HCT116 (cell line): ENCODE data around the gene SLC25A48. TPM values are rescaled to one million over a fixed set of nuclear protein-coding genes. Genes with fewer than 3 reads are reported as not detected.

Experiments
- ATAC-seq: fragments of 200-7000 bp; cut with Tn5 transposase; 2 replicates; pipeline ENCODE4 v1.9.1; 2020; ENCODE audit warnings: mild to moderate bottlenecking, moderate library complexity
- BruUV-seq: library from RNA; stranded (reverse); fragments of 400-500 nt; replicated peaks from 2 replicates; lab custom pipeline; 2021; lab: Mats Ljungman, UMichigan
- CTCF ChIA-PET: fragments of 300-600 bp; sonication (Branson Sonifier 250); formaldehyde crosslinking; loops from one replicate; lab custom pipeline; 2021; ENCODE audit warnings: antibody characterized with exemption; lab: Charles Lee
- POLR2A ChIA-PET: fragments of 300-600, 350-600 bp; sonication (Branson Sonifier 250); formaldehyde crosslinking; loops from one replicate; lab custom pipeline; 2021; ENCODE audit warnings: antibody characterized with exemption; lab: Charles Lee
- RAD21 ChIA-PET, 2 experiments: fragments of 300-600 bp; sonication (Branson Sonifier 250); formaldehyde crosslinking; loops; one replicate each; lab custom pipeline; 2023; ENCODE audit warnings: low total read pairs in 2 of 2; ENCODE audit not compliant: uncharacterized antibody in 2 of 2, unreplicated experiment in 2 of 2, low non-redundant PET in 1 of 2; lab: Charles Lee
- DNase-seq: peaks from one replicate; pipeline ENCODE4 v3.0.0-alpha.2; 2010; ENCODE audit warnings: low read depth, low spot score
- H2AFZ ChIP-seq: fragments of 200-600 bp; shearing (Covaris generic), sonication (generic); 2 replicates; pipeline ENCODE4 v1.6.1; 2017; ENCODE audit warnings: low read depth, mixed run types, mixed read lengths, antibody characterized with exemption, low read length; ENCODE audit not compliant: poor library complexity, severe bottlenecking
- H3K27ac ChIP-seq: 2 replicates; pipeline ENCODE4 v1.5.1; 2012; ENCODE audit warnings: low read depth, low read length
- H3K27me3 ChIP-seq: fragments of 200-600 bp; sonication (generic); 2 replicates; pipeline ENCODE4 v1.6.1; 2016; ENCODE audit warnings: mixed run types, low read length, mixed read lengths; ENCODE audit not compliant: insufficient read depth
- H3K36me3 ChIP-seq, 2 experiments: fragments of 200-500 bp in 1 of 2; fragments of 200-600 bp in 1 of 2; sonication (Bioruptor generic) in 1 of 2; sonication (generic) in 1 of 2; 2 replicates each; pipeline versions ENCODE4 v1.5.1 to v1.6.1; 2014 to 2016; ENCODE audit warnings: low read length in 2 of 2, inconsistent platforms in 1 of 2, mixed read lengths in 1 of 2, mixed run types in 1 of 2; ENCODE audit not compliant: insufficient read depth in 2 of 2, control insufficient read depth in 1 of 2
- H3K4me1 ChIP-seq, 2 experiments: fragments of 200-600 bp in 1 of 2; sonication (generic) in 1 of 2; 2 replicates each; pipeline versions ENCODE4 v1.5.1 to v1.6.1; 2012 to 2017; ENCODE audit warnings: low read length in 2 of 2, inconsistent platforms in 1 of 2, mild to moderate bottlenecking in 1 of 2, mixed read lengths in 1 of 2, mixed run types in 1 of 2, moderate library complexity in 1 of 2; ENCODE audit not compliant: insufficient read depth in 2 of 2, control insufficient read depth in 1 of 2
- H3K4me2 ChIP-seq: fragments of 200-600 bp; sonication (generic); 2 replicates; pipeline ENCODE4 v1.6.1; 2017; ENCODE audit warnings: mixed run types, low read length, mixed read lengths
- H3K4me3 ChIP-seq, 2 experiments: fragments of 200-600 bp in 1 of 2; sonication (generic) in 1 of 2; replicated peaks in 1 of 2; 2 replicates each; pipeline ENCODE4 v1.5.1; 2011 to 2016; ENCODE audit warnings: low read length in 2 of 2, control low read depth in 1 of 2, low read depth in 1 of 2, mild to moderate bottlenecking in 1 of 2, mixed read lengths in 1 of 2, mixed run types in 1 of 2
- H3K79me2 ChIP-seq: fragments of 200-600 bp; sonication (generic); 2 replicates; pipeline ENCODE4 v1.6.1; 2017; ENCODE audit warnings: mild to moderate bottlenecking, mixed run types, low read length, moderate library complexity, mixed read lengths; ENCODE audit not compliant: insufficient read depth
- H3K9ac ChIP-seq: fragments of 200-600 bp; sonication (generic); 2 replicates; pipeline ENCODE4 v1.6.1; 2016; ENCODE audit warnings: low read length, mixed read lengths
- H3K9me2 ChIP-seq: fragments of 200-600 bp; sonication (generic), shearing (Covaris generic); 2 replicates; pipeline ENCODE4 v1.6.1; 2017; ENCODE audit warnings: mixed run types, mild to moderate bottlenecking, moderate library complexity; ENCODE audit not compliant: insufficient read depth
- H3K9me3 ChIP-seq, 2 experiments: fragments of 200-500 bp in 1 of 2; fragments of 200-600 bp in 1 of 2; sonication (Bioruptor generic) in 1 of 2; sonication (generic) in 1 of 2; 2 replicates each; pipeline ENCODE4 v1.6.1; 2014 to 2017; ENCODE audit warnings: low read length in 2 of 2, mixed read lengths in 2 of 2, inconsistent platforms in 1 of 2, low read depth in 1 of 2, mild to moderate bottlenecking in 1 of 2, mixed run types in 1 of 2, moderate library complexity in 1 of 2; ENCODE audit not compliant: control insufficient read depth in 1 of 2, insufficient read depth in 1 of 2
- H4K20me1 ChIP-seq: fragments of 200-600 bp; sonication (generic), shearing (Covaris generic); 2 replicates; pipeline ENCODE4 v1.6.1; 2017; ENCODE audit warnings: mixed run types, mild to moderate bottlenecking, moderate library complexity; ENCODE audit not compliant: insufficient read depth
- CBX3 ChIP-seq: IDR thresholded peaks from 2 replicates; pipeline ENCODE4 v1.6.1; 2012; ENCODE audit warnings: low read depth
- CEBPB ChIP-seq: IDR thresholded peaks from 2 replicates; pipeline ENCODE4 v1.6.1; 2012; ENCODE audit warnings: low read depth
- EGR1 ChIP-seq: IDR thresholded peaks from 2 replicates; pipeline ENCODE4 v1.6.1; 2012; ENCODE audit warnings: low read depth
- ELF1 ChIP-seq: IDR thresholded peaks from 2 replicates; pipeline ENCODE4 v1.6.1; 2012; ENCODE audit warnings: low read depth, borderline replicate concordance
- EZH2 ChIP-seq: fragments of 200-600 bp; sonication (generic); IDR thresholded peaks from 2 replicates; pipeline ENCODE4 v1.6.1; 2017; ENCODE audit warnings: antibody characterized with exemption, mixed run types
- EZH2phosphoT487 ChIP-seq: fragments of 200-600 bp; IDR thresholded peaks from 2 replicates; pipeline ENCODE4 v1.6.1; 2018; ENCODE audit warnings: antibody characterized with exemption, borderline replicate concordance
- FOSL1 ChIP-seq: IDR thresholded peaks from 2 replicates; pipeline ENCODE4 v1.6.1; 2012; ENCODE audit warnings: low read depth
- JUND ChIP-seq: IDR thresholded peaks from 2 replicates; pipeline ENCODE4 v1.6.1; 2012
- POLR2A ChIP-seq: IDR thresholded peaks from 2 replicates; pipeline ENCODE4 v1.7.0; 2011; ENCODE audit warnings: borderline replicate concordance; ENCODE audit not compliant: insufficient read depth, insufficient read length; ENCODE audit errors: extremely low read depth
- POLR2AphosphoS5 ChIP-seq: IDR thresholded peaks from 2 replicates; pipeline ENCODE4 v1.6.1; 2011; ENCODE audit warnings: mild to moderate bottlenecking, low read depth, low read length, moderate library complexity
- RAD21 ChIP-seq: IDR thresholded peaks from 2 replicates; pipeline ENCODE4 v1.6.1; 2012; ENCODE audit warnings: low read depth, mild to moderate bottlenecking
- SP1 ChIP-seq: IDR thresholded peaks from 2 replicates; pipeline ENCODE4 v1.6.1; 2012; ENCODE audit warnings: low read depth
- SRF ChIP-seq: IDR thresholded peaks from 2 replicates; pipeline ENCODE4 v1.6.1; 2012; ENCODE audit warnings: low read depth
- TCF7L2 ChIP-seq: IDR thresholded peaks from 2 replicates; pipeline ENCODE4 v1.7.0; 2011; ENCODE audit warnings: borderline replicate concordance, inconsistent platforms; ENCODE audit not compliant: insufficient read depth, insufficient read length; ENCODE audit errors: extremely low read depth
- YY1 ChIP-seq: IDR thresholded peaks from 2 replicates; pipeline ENCODE4 v1.6.1; 2011; ENCODE audit warnings: low read length, low read depth, moderate library complexity, mild to moderate bottlenecking; ENCODE audit not compliant: insufficient replicate concordance; ENCODE audit errors: extremely low read depth
- ZFX ChIP-seq: fragments of 450-650 bp; IDR thresholded peaks from 2 replicates; pipeline ENCODE4 v1.6.1; 2017
- ZNF274 ChIP-seq: fragments of 200-500 bp; sonication (Bioruptor generic); IDR thresholded peaks from 2 replicates; pipeline ENCODE4 v1.6.1; 2014; ENCODE audit warnings: mild to moderate bottlenecking, low read depth, low read length, inconsistent platforms
- intact Hi-C: fragments of 100-400 bp; cut with micrococcal nuclease; formaldehyde crosslinking; loops from 2 replicates; pipeline ENCODE4 v1.10.0; 2022
- total RNA-seq: library from RNA; stranded (reverse); gene quantifications from one replicate; pipeline ENCODE4 v1.2.1, GENCODE V29; 2021; ENCODE audit not compliant: unreplicated experiment
- TF ChIP-seq, protein P1 (sequence below), 3 experiments: fragments of 200-600 bp in 1 of 3; sonication (generic) in 1 of 3; IDR thresholded peaks in 2 of 3; conservative IDR thresholded peaks in 1 of 3; 2 replicates each; pipeline ENCODE4 v1.5.1; 2012 to 2017; ENCODE audit warnings: low read depth in 2 of 3, low read length in 2 of 3, antibody characterized with exemption in 1 of 3, borderline replicate concordance in 1 of 3, control low read depth in 1 of 3, mild to moderate bottlenecking in 1 of 3, mixed read lengths in 1 of 3, mixed run types in 1 of 3, moderate library complexity in 1 of 3; ENCODE audit not compliant: insufficient read depth in 1 of 3
- TF ChIP-seq, protein P2 (sequence below): IDR thresholded peaks from 2 replicates; pipeline ENCODE4 v1.6.1; 2012

SLC25A48 gene
- total RNA-seq, 1 experiment from 2014 or later, result 2.8 TPM

DNA sequence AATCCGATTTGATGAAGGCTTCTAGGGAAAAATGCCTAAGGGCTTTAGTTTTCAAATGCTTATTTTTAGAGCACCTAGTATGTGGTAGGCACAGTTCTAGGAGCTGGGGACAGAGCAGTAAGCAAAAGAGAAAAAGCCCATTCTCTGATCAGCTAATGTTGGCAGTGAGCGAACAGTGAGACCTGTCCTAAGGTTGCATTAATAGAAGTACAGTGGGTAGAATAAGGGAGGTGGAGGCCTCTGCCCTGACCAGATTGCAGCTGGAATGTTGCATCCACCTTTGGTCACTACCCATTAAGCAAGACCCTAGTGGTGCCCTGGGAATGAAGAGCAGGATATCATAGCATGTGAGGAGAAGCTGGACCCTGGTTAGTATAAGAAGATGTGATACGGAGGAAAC lies 41.1 kb downstream of the SLC25A48 start:
- POLR2A ChIA-PET, result no interaction called here
- Histone ChIP-seq H3K4me2 (no peak overlapping the region), H3K9me2 (no peaks in the 10 kb centered on the region), H2AFZ (no peak overlapping the region), H3K27me3 (no peaks in the 10 kb centered on the region), H3K4me3 (no peak overlapping the region), H3K27ac (no peak overlapping the region), H3K36me3 (no peaks in the 10 kb centered on the region), H3K9me3 (no peaks in the 10 kb centered on the region), H3K9ac (no peak overlapping the region), H3K79me2 (no peaks in the 10 kb centered on the region), H4K20me1 (no peaks in the 10 kb centered on the region), H3K4me1 (peaks cover 6 to 7% of the 10 kb centered on the region in 2 experiments; a peak in 3 of 4 replicates)
- ATAC-seq, result no peak
- BruUV-seq, result no TSS peak
- CTCF ChIA-PET, result no interaction called here
- no peak for DNase-seq
- intact Hi-C loops, result no loop called here
- RAD21 ChIA-PET, result no interaction called here
- no peak for TF ChIP-seq ZFX
- TF ChIP-seq EZH2phosphoT487, result no peak
- no peak for TF ChIP-seq EZH2
- no peak for TF ChIP-seq POLR2AphosphoS5
- TF ChIP-seq CEBPB, result no peak
- no peak for TF ChIP-seq CBX3
- TF ChIP-seq FOSL1, result no peak
- no peak for TF ChIP-seq POLR2A
- TF ChIP-seq JUND, result no peak
- no peak for TF ChIP-seq SP1
- TF ChIP-seq YY1, result no peak
- TF ChIP-seq SRF, result no peak
- no peak for TF ChIP-seq ZNF274
- TF ChIP-seq, protein P1, sequence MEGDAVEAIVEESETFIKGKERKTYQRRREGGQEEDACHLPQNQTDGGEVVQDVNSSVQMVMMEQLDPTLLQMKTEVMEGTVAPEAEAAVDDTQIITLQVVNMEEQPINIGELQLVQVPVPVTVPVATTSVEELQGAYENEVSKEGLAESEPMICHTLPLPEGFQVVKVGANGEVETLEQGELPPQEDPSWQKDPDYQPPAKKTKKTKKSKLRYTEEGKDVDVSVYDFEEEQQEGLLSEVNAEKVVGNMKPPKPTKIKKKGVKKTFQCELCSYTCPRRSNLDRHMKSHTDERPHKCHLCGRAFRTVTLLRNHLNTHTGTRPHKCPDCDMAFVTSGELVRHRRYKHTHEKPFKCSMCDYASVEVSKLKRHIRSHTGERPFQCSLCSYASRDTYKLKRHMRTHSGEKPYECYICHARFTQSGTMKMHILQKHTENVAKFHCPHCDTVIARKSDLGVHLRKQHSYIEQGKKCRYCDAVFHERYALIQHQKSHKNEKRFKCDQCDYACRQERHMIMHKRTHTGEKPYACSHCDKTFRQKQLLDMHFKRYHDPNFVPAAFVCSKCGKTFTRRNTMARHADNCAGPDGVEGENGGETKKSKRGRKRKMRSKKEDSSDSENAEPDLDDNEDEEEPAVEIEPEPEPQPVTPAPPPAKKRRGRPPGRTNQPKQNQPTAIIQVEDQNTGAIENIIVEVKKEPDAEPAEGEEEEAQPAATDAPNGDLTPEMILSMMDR (IDR thresholded peaks at IDR 0.05 in 2 of 3, conservative IDR thresholded peaks at IDR 0.05 in 1 of 3; ENCODE audit: borderline replicate concordance in 1 of 3, insufficient read depth in 1 of 3, low read depth in 2 of 3, low read length in 2 of 3), result no peak
- no peak for TF ChIP-seq TCF7L2
- TF ChIP-seq RAD21, result no peak
- TF ChIP-seq ELF1, result no peak
- no peak for TF ChIP-seq EGR1
- TF ChIP-seq, protein P2, sequence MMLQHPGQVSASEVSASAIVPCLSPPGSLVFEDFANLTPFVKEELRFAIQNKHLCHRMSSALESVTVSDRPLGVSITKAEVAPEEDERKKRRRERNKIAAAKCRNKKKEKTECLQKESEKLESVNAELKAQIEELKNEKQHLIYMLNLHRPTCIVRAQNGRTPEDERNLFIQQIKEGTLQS, result no peak
